GM18502 (cell line): ENCODE measurements around the gene CYB5R3.
"Not testable (repeated sequence)": the region's sequence is repeated elsewhere in the genome, so short reads cannot be mapped to it uniquely, and the experiment has no call there.

Experiments
- ATAC-seq: cut with Tn5 transposase; IDR thresholded peaks from one replicate; pipeline ENCODE4 v1.9.1; 2021; ENCODE audit warnings: mild to moderate bottlenecking; ENCODE audit not compliant: unreplicated experiment, poor library complexity

The CYB5R3 gene

GRCh38 chr22:42577623-42578240, 71.5 kb downstream of the CYB5R3 start:
- ATAC-seq = no peak

GRCh38 chr22:42577141-42577540, 72.1 kb downstream of the CYB5R3 start:
- not testable (repeated sequence) for ATAC-seq

GRCh38 chr22:42575996-42576574, 73.1 kb downstream of the CYB5R3 start:
- not testable (repeated sequence) for ATAC-seq

- ATAC-seq = not testable (repeated sequence)
Observed at GRCh38 chr22:42574468-42574867, 74.7 kb downstream of the CYB5R3 start.

GRCh38 chr22:42574046-42574445, 75.1 kb downstream of the CYB5R3 start:
- not testable (repeated sequence) for ATAC-seq

- not testable (repeated sequence) for ATAC-seq
Observed at GRCh38 chr22:42571068-42571467, 78.1 kb downstream of the CYB5R3 start.

- not testable (repeated sequence) for ATAC-seq
Observed at GRCh38 chr22:42570580-42570979, 78.6 kb downstream of the CYB5R3 start.

- not testable (repeated sequence) for ATAC-seq
Observed at GRCh38 chr22:42567950-42568349, 81.2 kb downstream of the CYB5R3 start.
